Left hindlimb (tissue), 1 donor: Measurements from ENCODE around the gene GYPE.
"Not testable (repeated sequence)": the region's sequence is repeated elsewhere in the genome, so short reads cannot be mapped to it uniquely, and the experiment has no call there.

ENCODE experiments used
- DNase-seq: peaks from one replicate; pipeline ENCODE4 v3.0.0-alpha.2; 2018

The GYPE gene

GRCh38 chr4:143862716-143863115, 42.6 kb downstream of the GYPE start:
- DNase-seq, result not testable (repeated sequence)

GRCh38 chr4:143858456-143858855, 46.9 kb downstream of the GYPE start:
- DNase-seq, result no peak

GRCh38 chr4:143857391-143858336, 47.7 kb downstream of the GYPE start:
- not testable (repeated sequence) for DNase-seq

GRCh38 chr4:143856017-143856557, 49.3 kb downstream of the GYPE start:
- DNase-seq, result not testable (repeated sequence)

- DNase-seq, result not testable (repeated sequence)
Observed at GRCh38 chr4:143854645-143855044, 50.7 kb downstream of the GYPE start.

- DNase-seq, result not testable (repeated sequence)
Observed at GRCh38 chr4:143849296-143849695, 56.1 kb downstream of the GYPE start.

- DNase-seq, result not testable (repeated sequence)
Observed at GRCh38 chr4:143843506-143843832, 61.9 kb downstream of the GYPE start.

- not testable (repeated sequence) for DNase-seq
Observed at GRCh38 chr4:143842624-143843505, 62.5 kb downstream of the GYPE start.

GRCh38 chr4:143839413-143839812, 65.9 kb downstream of the GYPE start:
- not testable (repeated sequence) for DNase-seq

GRCh38 chr4:143834196-143834595, 71.2 kb downstream of the GYPE start:
- DNase-seq, result not testable (repeated sequence)

GRCh38 chr4:143833676-143834075, 71.7 kb downstream of the GYPE start:
- not testable (repeated sequence) for DNase-seq

GRCh38 chr4:143830576-143830975, 74.8 kb downstream of the GYPE start:
- not testable (repeated sequence) for DNase-seq

- DNase-seq, result not testable (repeated sequence)
Observed at GRCh38 chr4:143829239-143829620, 76.1 kb downstream of the GYPE start.
